GM10847 (cell line): ENCODE measurements around the gene KDM1A.

Experiments used
- POLR2A ChIP-seq: IDR thresholded peaks from 2 replicates; pipeline ENCODE4 v1.6.1; 2011; ENCODE audit not compliant: insufficient read length; ENCODE audit errors: extremely low read depth

Gene KDM1A

GRCh38 chr1:23019094-23019862 is at the start of gene KDM1A:
Gene KDM1A (plus strand): TSS chr1:23019468. CDS start chr1:23019597, 129 bp downstream.
- TF ChIP-seq POLR2A, result peak; percentile 76

DNA sequence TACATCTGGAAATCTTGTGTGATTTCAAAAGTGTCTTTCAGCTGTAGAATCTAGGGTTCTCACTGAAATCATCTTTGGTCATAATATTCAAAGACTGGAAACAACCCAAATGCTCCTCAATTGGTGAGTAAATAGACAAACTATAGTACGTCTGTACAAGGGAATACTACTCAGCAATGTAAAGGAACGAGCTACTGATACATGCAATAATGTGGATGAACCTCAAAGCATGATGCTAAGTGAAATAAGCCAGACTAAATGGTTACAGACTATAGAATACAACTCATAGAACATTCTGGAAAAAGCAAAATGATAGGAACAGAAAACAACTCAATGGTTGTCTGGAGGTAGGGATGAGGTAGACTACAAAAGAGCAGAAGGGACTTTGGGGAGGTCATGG is 49.2 kb upstream of the KDM1A start:
- no peak for TF ChIP-seq POLR2A

DNA sequence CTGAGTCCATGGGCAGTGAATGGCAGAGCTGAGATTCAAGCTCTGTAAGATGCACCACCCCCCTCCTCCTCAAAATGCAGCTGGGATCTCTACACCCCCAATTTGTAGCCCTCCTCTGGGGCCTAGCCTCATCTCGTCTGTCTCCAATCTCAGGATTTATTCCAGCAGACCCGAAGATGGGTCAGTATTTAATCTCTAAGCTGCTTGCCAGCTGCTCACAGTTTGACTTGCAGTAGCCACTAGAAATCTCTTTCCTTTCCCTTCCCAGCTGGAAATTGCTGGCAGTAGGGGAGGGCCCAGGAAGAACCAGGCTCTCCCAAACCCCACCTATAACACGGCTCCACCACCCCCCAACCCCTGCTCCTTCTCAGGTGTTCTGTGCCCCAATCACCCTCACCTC is 48.1 kb upstream of the KDM1A start:
- no peak for TF ChIP-seq POLR2A

DNA sequence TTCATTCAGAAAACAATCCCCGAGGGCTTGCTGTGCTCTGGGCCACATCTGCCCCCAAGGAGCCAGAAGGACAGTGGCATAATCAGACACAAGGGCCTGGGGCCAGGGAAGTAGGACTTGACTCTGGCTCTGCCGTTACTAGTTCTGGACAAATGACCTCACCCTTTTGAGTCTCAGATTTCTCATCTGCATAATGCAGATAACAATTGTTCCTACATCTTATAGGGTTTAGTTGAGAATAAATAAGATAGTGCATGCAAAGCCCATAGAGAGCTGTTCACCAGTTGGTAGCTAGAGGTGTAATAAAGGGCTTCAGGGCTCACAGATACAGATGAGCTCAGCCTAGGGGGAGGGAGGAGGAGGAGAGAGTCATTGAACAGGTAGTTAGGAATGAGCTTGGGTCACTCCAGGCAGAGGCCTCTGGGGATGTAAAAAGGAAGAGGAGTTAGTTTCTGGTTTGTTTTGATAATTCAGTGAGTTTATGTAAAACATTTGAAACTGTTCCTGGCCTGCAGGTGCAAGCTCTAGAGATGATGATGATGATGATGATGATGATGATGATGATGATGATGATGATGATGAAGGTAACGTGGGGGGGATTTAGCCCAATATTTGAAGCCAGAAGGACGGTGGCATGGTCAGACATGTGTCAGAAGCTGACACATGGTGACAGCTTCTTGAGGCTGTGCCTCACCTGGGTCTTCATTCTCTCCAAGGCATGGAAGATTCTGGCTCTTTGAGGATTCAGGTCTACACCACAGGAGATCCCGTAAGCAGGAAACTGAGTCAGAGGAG is 47.5 kb upstream of the KDM1A start:
- no peak for TF ChIP-seq POLR2A

DNA sequence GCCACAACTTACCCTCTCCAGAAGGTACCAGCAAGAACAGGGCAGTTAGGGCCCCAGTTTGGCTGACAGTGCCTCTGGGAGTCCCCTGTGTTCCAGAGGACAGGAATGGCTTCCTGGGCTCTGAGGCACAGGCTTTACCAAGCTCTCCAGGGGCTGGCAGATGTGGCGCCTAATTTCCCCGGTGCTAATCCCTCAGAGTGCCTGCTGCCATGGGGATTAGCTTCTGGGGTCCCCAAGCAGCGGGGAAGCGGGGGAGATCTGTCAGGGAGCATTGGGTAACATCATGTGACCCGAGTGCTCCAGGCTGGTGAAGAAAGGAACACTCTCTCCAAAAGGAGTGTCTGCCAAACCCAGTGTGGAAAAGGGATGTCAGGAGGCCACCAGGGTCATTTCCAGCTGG is 46.5 kb upstream of the KDM1A start, which contains the start of gene LACTBL1:
TSS of gene LACTBL1 (minus strand) at position 107 of the 400 bp plus-strand sequence. CDS start 550 bp downstream, outside the sequence.
- TF ChIP-seq POLR2A, result no peak

DNA sequence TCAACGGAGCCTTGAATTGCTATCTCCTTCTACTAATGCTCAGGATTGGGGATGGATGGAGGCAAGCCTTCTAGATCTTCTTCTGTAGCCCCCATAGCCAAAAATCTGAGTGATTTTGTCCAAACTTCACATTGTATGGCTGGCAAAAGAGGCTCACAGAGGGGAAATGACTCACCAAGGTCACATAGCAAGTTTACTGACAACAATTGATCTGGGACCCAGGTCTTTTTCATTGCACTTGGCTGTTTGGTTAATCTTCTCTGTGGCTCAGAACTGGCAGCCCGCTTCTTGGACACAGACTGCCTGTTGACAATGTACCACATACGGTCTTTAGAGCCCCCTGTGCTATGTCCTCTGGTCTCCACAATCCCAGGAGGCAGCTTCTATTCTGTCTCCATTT is 43.6 kb upstream of the KDM1A start:
- TF ChIP-seq POLR2A, result no peak

DNA sequence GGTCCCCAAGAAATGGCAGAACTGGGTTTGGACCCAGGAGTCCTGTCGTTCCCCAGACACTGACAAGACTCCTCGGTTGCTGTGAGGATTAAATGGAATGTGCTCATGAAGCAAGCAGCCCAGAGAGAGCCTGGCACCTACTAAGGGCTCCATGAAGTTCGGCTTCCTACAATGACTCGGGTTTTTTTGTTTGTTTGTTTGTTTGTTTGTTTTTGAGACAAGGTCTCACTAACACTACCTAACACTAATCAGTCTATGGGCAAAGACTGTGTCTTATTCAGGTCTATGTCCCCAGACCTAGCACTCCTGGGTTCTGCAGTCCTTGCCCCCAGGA is 43.2 kb upstream of the KDM1A start:
- no peak for TF ChIP-seq POLR2A

- TF ChIP-seq POLR2A, result no peak
Observed at GRCh38 chr1:22976461-22977243, 42.6 kb upstream of the KDM1A start.

- TF ChIP-seq POLR2A, result no peak
Observed at GRCh38 chr1:22978299-22978698, 41.0 kb upstream of the KDM1A start.

DNA sequence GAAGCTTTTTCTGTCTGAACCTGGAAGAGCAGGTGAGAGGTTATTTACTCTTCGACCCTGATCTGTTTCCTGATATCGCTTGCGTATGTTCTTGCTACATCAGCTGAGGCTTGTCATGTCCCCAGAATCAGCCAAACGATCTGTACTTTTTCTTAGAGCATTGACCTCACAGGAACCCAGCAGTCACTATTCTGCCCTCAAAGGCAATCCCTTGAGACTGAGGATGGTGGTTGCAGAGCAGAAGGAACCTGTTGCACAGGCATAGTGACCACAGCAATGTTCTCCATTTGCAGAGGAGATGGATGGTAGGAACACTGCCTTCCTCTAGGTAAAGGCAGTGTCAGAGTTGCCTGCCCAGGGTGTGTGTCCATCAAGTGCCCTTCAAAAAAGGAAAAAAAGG is 35.3 kb upstream of the KDM1A start:
- TF ChIP-seq POLR2A, result no peak

- TF ChIP-seq POLR2A, result no peak
Observed at GRCh38 chr1:22995774-22996173, 23.5 kb upstream of the KDM1A start.

- no peak for TF ChIP-seq POLR2A
Observed at GRCh38 chr1:23004112-23004511, 15.2 kb upstream of the KDM1A start.

GRCh38 chr1:23007106-23007505 is 12.2 kb upstream of the KDM1A start:
- TF ChIP-seq POLR2A, result no peak

DNA sequence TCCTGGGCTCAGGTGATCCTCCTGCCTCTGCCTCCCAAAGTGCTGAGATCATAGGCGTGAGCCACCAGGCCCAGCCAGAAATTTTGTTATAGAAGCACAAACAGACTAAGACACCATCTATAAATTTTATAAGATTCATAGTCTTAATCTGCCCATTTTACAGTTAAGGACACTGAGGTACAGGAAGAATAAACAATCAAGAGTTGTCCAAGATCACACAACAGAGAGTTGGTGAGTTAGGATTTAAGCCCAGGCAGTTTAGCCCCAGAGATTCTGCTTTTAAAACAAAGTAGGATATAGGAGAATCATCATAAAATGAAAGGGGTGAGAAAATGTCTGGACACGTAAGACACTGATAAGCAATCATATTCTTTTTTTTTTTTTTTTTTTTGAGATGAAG is 10.4 kb upstream of the KDM1A start:
- TF ChIP-seq POLR2A, result no peak

GRCh38 chr1:23013657-23014056 is 5.6 kb upstream of the KDM1A start:
- no peak for TF ChIP-seq POLR2A

GRCh38 chr1:23018661-23019093 is 591 bp upstream of the KDM1A start:
- TF ChIP-seq POLR2A, result no peak
